Panc1 (cell line): Measurements from ENCODE around the gene STS.

ENCODE experiments used
- CTCF ChIP-seq: fragments of 450-650 bp; IDR thresholded peaks from 2 replicates; pipeline ENCODE4 v1.5.1; 2017; ENCODE audit warnings: mild to moderate bottlenecking
- POLR2AphosphoS5 ChIP-seq: IDR thresholded peaks from 2 replicates; pipeline ENCODE4 v1.6.1; 2012; ENCODE audit warnings: mild to moderate bottlenecking, low read depth, low read length, moderate library complexity
- SIN3A ChIP-seq: IDR thresholded peaks from 2 replicates; pipeline ENCODE4 v1.6.1; 2012; ENCODE audit warnings: low read depth, mild to moderate bottlenecking, low read length, moderate library complexity, borderline replicate concordance; ENCODE audit not compliant: insufficient read depth

DNA sequence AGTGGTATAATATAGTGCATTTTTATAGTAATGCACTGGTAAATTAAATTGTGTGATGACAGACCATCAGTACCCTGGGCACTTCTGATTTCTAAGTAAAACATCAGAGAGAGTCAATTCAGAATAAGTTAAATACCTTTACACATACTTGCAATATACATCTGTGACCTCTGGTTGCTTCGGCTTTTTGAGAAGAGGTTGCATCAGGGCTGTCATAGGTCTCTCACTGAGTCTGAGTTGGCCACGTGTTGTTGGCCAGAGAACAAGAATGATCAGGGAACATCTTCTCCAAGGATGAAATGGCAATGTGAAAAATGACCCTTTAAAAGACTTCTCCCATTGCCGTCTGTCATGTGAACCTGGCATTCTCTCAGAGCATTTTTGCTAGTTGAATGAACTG, 37.3 kb downstream of the STS start:
- no peak for TF ChIP-seq CTCF
- no peak for TF ChIP-seq POLR2AphosphoS5
- TF ChIP-seq SIN3A: no peak
